Astrocyte (in vitro differentiated cells and primary cell): Measurements from ENCODE around the gene C10orf105. TPM values are rescaled to one million over a fixed set of nuclear protein-coding genes. Genes with fewer than 3 reads are reported as not detected.

ENCODE experiments used
- DNase-seq: peaks from one replicate; pipeline ENCODE4 v3.0.0-alpha.2; 2010; ENCODE audit warnings: low read depth
- FAIRE-seq: peaks from 2 replicates; lab custom pipeline; 2011; peaks lifted over from hg19 to GRCh38; lab: Jason Lieb, UNC
- H2AFZ ChIP-seq: 2 replicates; pipeline ENCODE4 v1.6.0; 2012; ENCODE audit warnings: low read depth, low read length, inconsistent platforms
- H3K27ac ChIP-seq: 2 replicates; pipeline ENCODE4 v1.5.1; 2011; ENCODE audit warnings: low read depth, low read length, inconsistent platforms
- H3K27me3 ChIP-seq: 2 replicates; pipeline ENCODE4 v1.6.0; 2011; ENCODE audit warnings: low read length, inconsistent platforms; ENCODE audit not compliant: insufficient read depth
- H3K36me3 ChIP-seq: 2 replicates; pipeline ENCODE4 v1.5.1; 2011; ENCODE audit warnings: low read length, inconsistent platforms; ENCODE audit not compliant: insufficient read depth
- H3K4me1 ChIP-seq: 2 replicates; pipeline ENCODE4 v1.5.1; 2011; ENCODE audit warnings: low read length, inconsistent platforms; ENCODE audit not compliant: insufficient read depth
- H3K4me2 ChIP-seq: 2 replicates; pipeline ENCODE4 v1.6.0; 2012; ENCODE audit warnings: low read length, inconsistent platforms
- H3K4me3 ChIP-seq: 2 replicates; pipeline ENCODE4 v1.5.1; 2011; ENCODE audit warnings: low read depth, mild to moderate bottlenecking, low read length, inconsistent platforms; ENCODE audit not compliant: insufficient read depth
- H3K79me2 ChIP-seq: 2 replicates; pipeline ENCODE4 v1.6.0; 2012; ENCODE audit warnings: mild to moderate bottlenecking, low read length, inconsistent platforms; ENCODE audit not compliant: insufficient read depth
- H3K9ac ChIP-seq: 2 replicates; pipeline ENCODE4 v1.6.0; 2012; ENCODE audit warnings: mild to moderate bottlenecking, low read length, inconsistent platforms
- H3K9me3 ChIP-seq: 2 replicates; pipeline ENCODE4 v1.5.1; 2012; ENCODE audit warnings: low read depth, mild to moderate bottlenecking, low read length, inconsistent platforms; ENCODE audit not compliant: insufficient read depth
- H4K20me1 ChIP-seq: 2 replicates; pipeline ENCODE4 v1.6.0; 2012; ENCODE audit warnings: low read length, inconsistent platforms; ENCODE audit not compliant: insufficient read depth
- H3K27ac Mint-ChIP-seq: one replicate; pipeline ENCODE4 v1.8.0; 2021; ENCODE audit warnings: mild to moderate bottlenecking, mixed read lengths; ENCODE audit not compliant: unreplicated experiment
- H3K27me3 Mint-ChIP-seq: one replicate; pipeline ENCODE4 v1.8.0; 2021; ENCODE audit warnings: low read depth, mixed read lengths; ENCODE audit not compliant: unreplicated experiment
- H3K36me3 Mint-ChIP-seq: one replicate; pipeline ENCODE4 v1.8.0; 2021; ENCODE audit warnings: low read depth, mixed read lengths; ENCODE audit not compliant: unreplicated experiment
- H3K4me1 Mint-ChIP-seq: one replicate; pipeline ENCODE4 v1.8.0; 2021; ENCODE audit warnings: low read depth, mixed read lengths; ENCODE audit not compliant: unreplicated experiment
- H3K4me3 Mint-ChIP-seq: one replicate; pipeline ENCODE4 v1.8.0; 2021; ENCODE audit warnings: mild to moderate bottlenecking, moderate library complexity, mixed read lengths; ENCODE audit not compliant: unreplicated experiment
- H3K9me3 Mint-ChIP-seq: one replicate; pipeline ENCODE4 v1.8.0; 2021; ENCODE audit warnings: mild to moderate bottlenecking, mixed read lengths; ENCODE audit not compliant: unreplicated experiment
- CTCF ChIP-seq: IDR thresholded peaks from 2 replicates; pipeline ENCODE4 v1.5.1; 2011; ENCODE audit warnings: low read depth, mild to moderate bottlenecking, inconsistent platforms, low read length, moderate library complexity; ENCODE audit not compliant: insufficient read depth
- EZH2 ChIP-seq: IDR thresholded peaks from 2 replicates; pipeline ENCODE4 v1.6.1; 2012; ENCODE audit warnings: mild to moderate bottlenecking, low read length, inconsistent platforms; ENCODE audit not compliant: insufficient read depth
- total RNA-seq: library from RNA; stranded (reverse); gene quantifications from 2 replicates; pipeline ENCODE4 v1.2.1, GENCODE V29; 2021

The C10orf105 gene
- total RNA-seq, 1 donor from 2014 or later = not detected

- H3K27me3 Mint-ChIP-seq = peaks cover 38% of the 10 kb centered on the region
- H3K4me1 ChIP-seq = peaks cover 7% of the 10 kb centered on the region
- no peak overlapping the region for H3K4me3 Mint-ChIP-seq
- TF ChIP-seq CTCF (no peak), EZH2 (no peak)
- no peak for FAIRE-seq
- no peaks in the 10 kb centered on the region for H3K9me3 ChIP-seq
- H3K27me3 ChIP-seq = peaks cover 8% of the 10 kb centered on the region
- H3K79me2 ChIP-seq = no peaks in the 10 kb centered on the region
- no peak overlapping the region for H3K4me2 ChIP-seq
- no peak overlapping the region for H3K27ac ChIP-seq
- H3K9ac ChIP-seq = no peak overlapping the region
- no peak overlapping the region for H3K27ac Mint-ChIP-seq
- no peaks in the 10 kb centered on the region for H4K20me1 ChIP-seq
- no peak for DNase-seq
- no peaks in the 10 kb centered on the region for H3K36me3 Mint-ChIP-seq
- H3K4me1 Mint-ChIP-seq = peaks cover 5% of the 10 kb centered on the region
- no peak overlapping the region for H3K4me3 ChIP-seq
- H3K36me3 ChIP-seq = no peaks in the 10 kb centered on the region
- peaks cover 2% of the 10 kb centered on the region for H3K9me3 Mint-ChIP-seq
- H2AFZ ChIP-seq = no peak overlapping the region
Observed at GRCh38 chr10:71708897-71709882, 10.4 kb downstream of the C10orf105 start.

GRCh38 chr10:71708301-71708703 lies 11.3 kb downstream of the C10orf105 start:
- Histone ChIP-seq H3K9me3 (no peaks in the 10 kb centered on the region), H3K27ac (no peak overlapping the region), H3K36me3 (no peaks in the 10 kb centered on the region), H3K79me2 (no peaks in the 10 kb centered on the region), H2AFZ (no peak overlapping the region), H3K4me3 (no peak overlapping the region), H4K20me1 (no peaks in the 10 kb centered on the region), H3K9ac (no peak overlapping the region), H3K4me2 (no peak overlapping the region), H3K27me3 (peaks cover 8% of the 10 kb centered on the region), H3K4me1 (peaks cover 3% of the 10 kb centered on the region)
- Mint-ChIP-seq H3K4me3 (no peak overlapping the region), H3K9me3 (no peaks in the 10 kb centered on the region), H3K27me3 (peaks cover 36% of the 10 kb centered on the region), H3K36me3 (no peaks in the 10 kb centered on the region), H3K4me1 (no peaks in the 10 kb centered on the region), H3K27ac (no peak overlapping the region)
- DNase-seq (no peak), FAIRE-seq (no peak)
- TF ChIP-seq EZH2 (no peak), CTCF (peak; percentile 62)
